ENCODE data around the gene ADCYAP1.

Gene ADCYAP1

DNA sequence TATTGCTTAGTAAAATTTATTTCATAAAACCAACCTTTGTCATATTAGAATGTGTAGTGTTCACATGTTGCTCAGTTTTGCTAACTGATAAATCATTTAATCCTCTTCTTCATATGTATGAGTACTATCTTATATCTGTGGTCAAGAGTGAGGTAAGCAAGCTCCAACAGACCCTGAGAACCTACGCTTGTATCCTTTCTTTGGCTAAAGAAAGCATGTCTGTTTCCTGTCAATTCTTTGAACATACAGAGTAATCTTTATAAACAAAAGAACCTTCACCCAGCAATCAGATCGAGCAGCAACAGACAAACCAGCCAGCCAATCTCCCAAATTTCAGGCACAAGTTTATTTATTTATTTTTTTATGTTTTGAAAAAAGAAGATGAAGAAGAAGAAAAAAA, 6.4 kb downstream of the ADCYAP1 start:
- no peak for DNase-seq

DNA sequence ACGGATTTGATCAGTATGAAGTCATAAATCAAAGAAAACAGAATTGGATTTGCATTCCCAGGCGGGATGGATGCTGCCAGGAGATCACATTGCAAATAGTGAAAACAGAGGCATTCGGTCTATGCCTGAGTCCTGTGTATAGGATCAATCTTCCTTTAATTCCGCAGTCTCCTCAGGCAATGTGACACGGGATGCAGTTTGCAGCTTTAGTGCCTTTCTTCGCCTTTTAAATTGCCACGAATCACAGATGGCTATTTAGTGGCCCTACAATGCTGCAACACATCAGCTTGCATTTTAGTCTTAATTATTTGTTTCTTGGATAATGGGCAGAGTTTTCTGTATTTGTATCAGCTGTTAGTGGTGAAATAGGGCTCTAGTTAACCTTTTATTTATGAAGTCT, 6.8 kb downstream of the ADCYAP1 start:
- DNase-seq, result no peak

DNA sequence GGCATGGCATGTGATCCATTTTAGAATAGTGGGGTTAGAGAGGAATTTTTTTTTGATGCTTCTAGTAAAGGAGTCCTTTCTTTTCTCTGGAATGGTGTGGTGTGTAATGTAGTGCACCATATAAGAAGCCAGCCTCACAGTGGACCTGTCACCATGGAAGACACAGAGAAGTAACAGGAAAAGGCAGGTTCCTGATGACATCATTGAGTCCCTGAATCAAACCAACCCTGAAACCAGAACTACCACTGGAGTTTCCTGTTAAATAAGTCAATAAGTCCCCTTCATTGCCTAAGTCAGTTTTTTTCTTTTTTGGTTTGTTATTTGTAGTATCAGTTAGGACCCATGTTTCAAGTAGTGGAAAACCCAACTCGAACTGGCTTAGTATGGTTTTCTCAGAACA, 11.9 kb downstream of the ADCYAP1 start:
- no peak for DNase-seq

DNA sequence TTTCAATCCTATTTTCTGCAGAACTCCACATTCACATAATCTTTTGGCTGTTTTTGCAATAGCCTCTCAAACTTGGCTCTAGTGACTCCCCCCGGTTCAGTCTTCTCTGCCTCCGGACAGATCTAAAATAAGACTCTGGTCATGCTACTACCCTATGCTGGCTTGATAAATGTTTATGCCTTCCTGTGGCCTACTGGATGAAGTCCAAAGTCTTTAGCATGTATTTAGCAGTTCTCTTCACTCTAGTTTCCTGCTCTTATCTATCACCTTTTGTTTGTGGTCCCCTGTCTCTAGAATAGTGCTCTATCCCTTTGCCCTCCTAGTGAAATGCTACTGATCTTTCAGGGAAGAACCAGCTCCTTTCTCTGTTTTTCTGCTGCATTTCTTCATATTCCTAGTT, 14.4 kb downstream of the ADCYAP1 start:
- DNase-seq, result no peak

DNA sequence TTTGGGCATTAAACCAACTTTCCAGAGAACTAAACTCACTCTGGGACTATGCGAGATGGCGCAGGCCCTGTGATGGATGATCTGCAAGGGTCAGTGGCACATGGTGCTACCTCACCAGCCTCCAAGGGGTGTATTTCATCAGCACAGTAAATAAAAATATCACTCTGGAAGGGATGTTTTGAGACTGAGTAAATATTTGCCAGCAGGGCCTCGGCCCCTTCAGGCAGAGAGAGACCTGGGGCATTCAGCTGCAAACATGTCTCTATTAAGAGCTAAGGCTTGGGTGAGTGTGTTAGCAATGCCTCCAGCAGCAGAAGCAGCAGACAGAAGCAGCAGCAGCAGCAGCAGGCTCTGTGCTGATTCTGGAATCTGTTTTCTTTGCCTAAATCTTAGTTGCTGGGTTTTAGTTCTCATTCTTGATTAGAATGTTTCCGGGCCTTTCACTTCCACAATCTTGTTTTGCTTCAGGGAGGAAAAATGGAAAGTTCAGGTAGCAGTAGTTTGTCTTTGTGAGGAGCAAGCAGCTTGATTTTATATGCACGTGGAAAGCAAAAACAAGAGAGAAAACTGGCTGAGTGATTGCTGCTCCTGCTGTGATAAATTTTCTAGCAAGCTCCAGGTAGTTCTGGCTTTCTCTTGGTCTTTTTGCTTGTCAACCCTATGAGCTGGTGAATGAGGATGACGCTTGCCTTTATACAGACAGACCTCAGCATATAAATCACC, 18.6 kb downstream of the ADCYAP1 start:
- DNase-seq, result no peak

DNA sequence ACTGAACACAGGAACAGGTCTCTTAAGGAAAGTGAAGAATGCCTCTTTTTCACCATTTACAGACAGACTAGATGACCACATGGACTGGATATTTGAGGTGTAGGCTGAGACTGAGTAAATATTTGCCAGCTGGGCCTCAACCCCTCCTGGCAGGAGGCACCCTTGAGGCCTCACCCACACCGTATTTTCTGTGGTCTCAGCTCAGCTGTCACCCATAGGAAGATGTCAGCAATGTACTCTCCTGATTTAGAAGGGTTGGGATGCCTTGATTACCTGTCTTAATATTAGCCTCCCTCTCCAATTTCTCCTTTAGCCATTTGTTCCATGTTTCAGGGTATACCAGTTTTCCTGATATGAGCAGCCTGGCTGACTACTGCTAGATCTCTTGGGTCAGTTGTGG, 20.3 kb downstream of the ADCYAP1 start:
- no peak for DNase-seq

DNA sequence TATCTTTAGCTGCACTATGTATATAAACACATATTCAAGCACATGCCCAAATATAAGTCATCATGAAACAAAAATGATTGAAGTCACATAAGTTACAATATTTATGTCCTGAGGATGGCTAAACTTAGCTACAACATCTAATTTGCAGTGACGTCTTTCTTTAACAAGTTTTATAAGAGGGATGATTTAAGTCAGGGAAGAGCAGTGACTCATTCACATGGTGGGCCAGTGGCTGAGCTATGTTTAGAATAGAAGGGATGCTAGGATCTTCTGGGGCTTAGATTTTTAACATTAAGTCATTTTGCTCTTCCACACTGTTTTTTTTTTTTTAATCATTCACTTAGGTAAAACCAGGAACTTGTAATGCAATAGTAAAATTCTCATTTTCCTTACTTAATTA, 22.3 kb downstream of the ADCYAP1 start:
- DNase-seq, result no peak

DNA sequence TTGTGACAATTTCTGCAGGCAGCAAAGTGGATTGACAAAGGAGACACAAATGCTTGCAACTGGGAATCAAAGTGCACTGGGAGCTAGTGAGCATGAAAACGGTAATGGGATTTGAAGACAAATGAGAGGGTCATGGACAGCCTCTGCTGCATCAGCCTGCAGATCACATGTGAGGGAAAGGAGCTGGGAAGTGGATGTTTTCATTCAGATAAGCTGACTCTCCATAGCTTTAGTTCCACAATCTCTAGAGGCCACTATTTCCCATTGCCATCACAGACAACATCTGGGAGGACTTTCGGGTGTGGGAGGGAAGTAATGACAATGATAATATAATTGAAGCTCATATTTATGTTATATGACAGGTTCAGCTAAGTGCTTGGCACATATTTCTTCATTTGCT, 28.4 kb downstream of the ADCYAP1 start:
- no peak for DNase-seq

DNA sequence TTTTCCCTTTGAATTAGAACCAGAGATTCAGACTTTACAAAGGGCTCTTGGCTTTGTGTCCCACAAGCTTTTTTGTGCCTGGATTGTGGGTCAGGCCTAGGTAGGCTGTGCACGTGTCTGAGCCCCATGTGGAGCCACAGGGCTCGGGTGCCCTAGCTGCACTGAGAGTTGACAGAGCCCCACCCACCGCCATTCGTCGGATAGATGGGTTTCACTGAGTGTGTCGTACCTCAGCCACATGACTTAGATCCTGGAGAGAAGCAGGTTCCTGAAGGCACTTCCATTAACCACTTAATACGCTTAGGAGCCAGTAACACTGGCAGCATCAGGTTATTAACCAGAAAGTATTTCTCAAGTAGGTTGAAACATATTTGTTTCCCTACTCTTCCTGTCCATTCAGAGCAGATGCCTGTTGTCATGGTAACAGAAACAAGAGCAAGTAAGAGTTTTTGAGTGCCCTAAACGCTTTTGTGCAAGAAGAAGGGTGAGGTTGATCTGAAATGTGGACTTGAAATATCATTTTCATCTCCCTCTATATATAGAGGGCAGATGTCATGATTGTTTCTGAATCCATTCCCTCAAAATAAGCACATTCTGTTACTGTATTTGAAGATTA, 30.0 kb downstream of the ADCYAP1 start:
- no peak for DNase-seq

DNA sequence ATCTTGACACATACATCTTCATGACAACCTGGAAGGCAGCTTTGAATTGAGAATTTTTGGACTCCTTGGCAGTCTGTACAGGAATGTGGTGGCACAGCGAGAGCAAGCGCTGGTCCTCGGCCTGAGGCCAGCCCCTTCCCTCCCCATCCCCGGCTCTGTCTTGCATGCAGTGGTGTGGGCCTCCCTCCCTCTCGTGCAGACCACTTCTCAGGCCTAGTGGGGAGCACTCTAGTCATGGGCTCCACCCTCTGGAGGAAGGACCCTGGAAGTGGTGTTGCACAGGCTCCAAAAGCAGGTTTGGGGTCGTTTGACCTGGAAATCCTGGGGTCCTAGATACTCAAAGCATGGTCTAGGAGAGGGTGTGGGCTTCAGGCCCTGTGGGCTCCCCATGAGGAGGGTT, 32.3 kb downstream of the ADCYAP1 start:
- DNase-seq, result no peak

DNA sequence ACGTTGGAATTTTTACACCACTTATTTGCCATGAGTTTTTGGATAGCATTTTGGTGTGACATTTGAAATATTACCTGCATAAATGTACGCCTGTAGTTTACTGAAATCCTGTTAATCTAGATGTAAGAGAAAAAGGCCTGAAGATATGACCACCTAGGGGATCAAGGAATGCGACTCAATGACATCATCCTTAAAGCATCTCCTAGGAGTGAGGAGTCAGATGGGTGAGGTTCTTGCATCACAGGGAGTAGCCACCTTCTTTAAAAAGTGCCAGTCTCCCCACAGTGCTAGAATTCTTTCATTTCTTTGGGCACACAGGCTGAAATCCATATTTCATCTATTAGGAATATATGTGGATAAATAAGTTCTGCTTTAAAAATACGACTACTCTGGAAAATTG, 34.5 kb downstream of the ADCYAP1 start:
- no peak for DNase-seq

DNA sequence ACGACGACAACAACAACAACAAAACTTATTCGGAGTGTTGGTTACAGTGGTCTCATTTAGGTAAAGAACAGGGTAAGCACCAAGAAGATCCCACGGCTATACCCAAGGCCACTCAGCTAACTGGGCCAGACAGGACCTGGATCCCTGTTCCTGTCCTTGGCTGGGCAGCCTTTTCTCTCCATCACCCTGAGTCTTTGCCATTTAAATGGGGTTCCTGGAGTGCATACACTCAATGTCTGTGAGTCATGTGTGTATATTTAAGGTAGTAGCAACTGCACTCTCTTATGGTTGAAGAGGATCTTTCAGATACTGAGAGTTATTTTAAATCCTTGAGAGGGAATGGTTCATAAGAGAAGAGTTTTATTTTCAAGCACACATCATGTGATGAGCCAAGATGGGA, 35.3 kb downstream of the ADCYAP1 start:
- no peak for DNase-seq

DNA sequence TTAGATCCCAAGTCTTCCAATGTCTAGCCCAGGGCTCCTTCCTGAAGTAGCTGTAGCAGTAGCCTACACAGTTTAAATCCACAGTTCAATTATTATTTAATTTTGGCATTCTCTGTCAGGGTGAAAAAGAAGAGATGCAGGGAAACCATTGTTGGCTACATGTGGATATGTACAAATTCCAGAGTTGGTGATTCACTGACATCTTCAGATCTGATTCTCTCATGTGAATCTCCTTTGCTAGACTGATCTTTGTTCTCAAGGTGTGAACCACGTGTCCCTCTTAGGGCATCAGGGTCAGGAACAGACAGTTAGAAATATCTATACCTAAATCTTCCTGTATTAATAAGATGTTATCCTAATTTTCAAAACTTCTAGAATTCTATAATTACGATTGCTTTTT, 36.7 kb downstream of the ADCYAP1 start:
- DNase-seq, result no peak

DNA sequence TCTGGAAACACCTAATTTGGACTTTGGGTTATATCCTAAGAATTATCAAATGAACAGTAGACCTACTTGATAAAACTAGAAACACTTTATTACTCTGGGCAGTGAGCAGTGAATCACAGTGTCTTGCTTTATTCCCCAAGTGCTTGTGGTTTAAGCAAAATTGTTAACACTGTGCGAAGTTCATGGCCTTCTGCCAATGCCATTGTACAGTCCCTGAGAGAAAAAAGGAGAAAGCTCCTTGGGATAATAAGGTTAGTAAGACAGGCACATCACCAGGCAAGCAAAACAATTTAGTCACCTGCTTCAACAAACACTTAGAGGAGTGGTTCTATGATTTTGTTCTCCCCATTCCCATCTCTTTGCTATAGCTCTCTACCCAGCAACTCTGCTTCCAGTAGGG, 39.8 kb downstream of the ADCYAP1 start:
- DNase-seq, result no peak

DNA sequence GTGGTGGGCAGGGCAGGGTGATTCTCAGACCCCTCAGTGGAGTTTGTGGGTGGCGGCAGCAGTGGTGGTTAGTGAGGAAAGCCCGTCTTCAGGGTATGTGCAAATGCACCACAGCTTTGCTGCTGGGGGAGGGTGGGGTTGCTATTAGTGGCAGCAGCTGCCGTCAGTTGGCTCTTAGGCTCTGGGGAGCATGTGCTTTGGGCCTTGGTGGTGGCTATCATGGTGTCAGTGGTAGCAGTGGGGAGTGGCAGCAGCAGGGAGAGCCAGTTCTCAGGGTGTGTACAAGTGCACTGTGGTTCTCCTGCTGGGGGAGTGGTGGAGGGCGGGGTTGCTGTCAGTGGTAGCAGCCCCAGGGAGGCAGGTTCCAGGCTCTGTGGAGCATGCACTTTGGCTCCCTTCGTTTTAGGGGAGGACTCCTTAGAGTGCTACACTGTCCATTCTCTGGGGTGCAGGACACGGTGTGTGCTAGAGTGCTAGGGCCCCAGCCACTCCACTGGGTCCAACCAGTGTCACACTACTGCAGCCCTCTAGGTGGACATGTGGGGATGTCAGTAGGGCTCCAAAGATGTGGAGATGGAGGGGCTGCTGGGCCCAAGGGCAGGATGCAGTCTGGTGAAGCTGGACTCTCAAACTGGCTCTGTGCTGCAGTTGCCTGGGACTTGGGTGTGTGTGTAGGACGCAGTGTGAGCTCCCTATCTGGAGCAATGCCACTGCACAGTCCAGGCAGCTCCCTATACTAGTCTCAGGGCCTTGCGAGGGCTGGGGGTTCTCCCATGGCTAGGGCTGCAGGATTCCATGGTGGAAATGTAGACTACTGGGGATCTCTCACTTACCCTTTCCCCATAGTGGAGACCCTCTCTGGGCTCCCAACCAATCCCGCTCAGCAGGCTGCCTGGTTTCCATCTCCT, 45.3 kb downstream of the ADCYAP1 start:
- DNase-seq, result no peak

DNA sequence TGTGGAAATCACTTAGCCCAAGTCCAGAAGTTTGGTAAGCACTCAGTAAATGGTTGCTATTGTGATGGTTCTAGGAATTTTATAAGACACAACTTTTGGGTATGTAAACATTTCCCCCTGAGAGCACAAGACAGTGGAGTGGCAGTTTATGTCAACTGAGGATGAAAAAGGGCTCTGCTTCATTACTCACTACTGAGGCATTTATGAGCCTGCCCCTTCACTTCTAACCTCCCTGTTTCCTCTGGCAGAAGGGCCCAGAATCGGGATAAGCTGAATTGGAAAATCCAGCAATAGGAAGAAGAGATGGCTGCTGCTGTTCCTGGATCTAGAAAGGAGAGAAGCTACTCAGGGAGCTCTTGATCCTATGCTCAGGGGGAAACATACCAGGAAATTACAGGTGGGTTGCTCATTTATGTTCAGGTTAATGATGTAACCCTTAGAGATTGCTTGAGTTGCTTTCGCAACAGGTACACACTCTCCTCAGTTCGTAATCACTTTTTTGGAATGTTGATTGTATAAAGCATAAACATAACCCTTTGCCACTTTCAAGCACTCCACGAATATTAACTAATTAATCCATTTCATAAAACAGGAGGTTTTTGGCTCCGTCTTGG, 46.3 kb downstream of the ADCYAP1 start:
- DNase-seq, result no peak

DNA sequence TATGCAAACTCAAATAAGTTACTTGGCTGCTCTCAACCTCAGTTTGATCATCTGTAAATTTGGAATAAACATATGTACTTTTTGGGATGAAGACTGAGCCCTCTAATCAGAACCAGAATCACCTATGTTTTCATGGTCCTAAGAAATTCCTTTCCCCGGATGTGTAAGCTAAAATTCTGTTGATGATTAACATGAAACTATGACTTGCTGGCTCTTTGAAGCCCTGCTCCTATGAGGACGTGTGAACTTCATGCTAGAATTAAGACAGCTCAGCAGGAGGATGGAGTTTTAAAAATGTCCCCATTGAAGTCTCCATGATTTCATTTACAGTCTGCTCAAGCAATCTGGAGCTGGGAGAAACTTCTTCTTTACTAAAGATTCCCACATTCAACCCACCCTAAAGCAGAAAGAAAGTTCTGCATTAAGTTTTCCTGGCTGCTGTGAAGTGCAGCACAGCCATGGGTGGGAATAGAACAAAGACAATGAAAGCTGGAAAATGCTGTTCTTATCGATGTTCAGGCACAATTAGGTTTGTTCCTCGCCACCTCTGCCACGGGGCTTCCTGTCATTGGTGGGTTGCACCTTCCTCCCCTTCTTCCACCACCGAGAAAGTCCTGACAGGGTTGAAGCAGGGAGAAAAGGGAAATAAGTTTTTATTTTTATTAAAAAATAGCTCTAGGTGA, 50.9 kb downstream of the ADCYAP1 start:
- no peak for DNase-seq

DNA sequence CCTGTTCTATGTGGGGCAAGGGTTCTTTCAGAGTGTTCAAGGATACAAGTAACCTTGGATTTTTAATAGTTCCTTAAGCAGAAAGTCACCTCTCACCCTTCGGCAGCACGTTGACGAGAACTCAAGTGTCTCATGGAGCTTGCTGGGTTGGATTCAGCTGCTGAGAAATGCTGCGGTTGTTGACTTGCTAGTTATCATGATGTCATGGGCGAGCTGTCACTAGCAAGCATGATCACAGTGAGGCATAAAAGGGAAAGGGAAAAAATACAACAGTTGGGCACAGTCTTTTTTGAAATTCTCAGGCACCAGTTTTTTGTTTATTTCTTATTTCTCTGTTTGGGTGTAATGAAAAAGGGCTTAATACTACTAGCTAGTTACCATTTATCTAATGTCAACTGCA, 53.2 kb downstream of the ADCYAP1 start:
- DNase-seq, result no peak

DNA sequence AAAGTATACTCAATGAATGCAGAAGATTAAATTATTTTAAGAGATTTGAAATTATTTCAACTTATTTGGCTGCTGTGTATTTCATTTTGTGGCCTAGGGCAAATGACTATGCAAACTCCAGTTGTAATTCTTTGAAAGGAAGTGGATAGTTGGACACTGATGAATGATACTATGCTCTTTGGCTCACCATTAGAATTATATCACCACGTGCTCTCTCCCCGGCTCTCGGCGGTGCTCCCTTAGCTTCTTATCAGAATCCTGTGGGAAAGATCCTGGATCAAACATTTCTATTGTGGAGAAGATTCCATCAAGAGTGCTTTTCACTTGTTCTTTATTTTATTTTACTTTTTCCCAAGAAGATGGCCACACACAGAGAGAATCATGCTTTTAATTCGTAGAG, 55.2 kb downstream of the ADCYAP1 start:
- DNase-seq, result no peak
